Stimulated activated naive CD8-positive, alpha-beta T cell treated with anti-CD3 and anti-CD28 coated beads, Interleukin-15, Interleukin-2, amounts not matched to agents 100 ng/mL and 50 ng/mL, for 24 hours (primary cell): ENCODE measurements around the gene USP17L25.
"Not testable (repeated sequence)": the region's sequence is repeated elsewhere in the genome, so short reads cannot be mapped to it uniquely, and the experiment has no call there.

Experiments used
- H3K27ac Mint-ChIP-seq: one replicate; pipeline ENCODE4 v1.8.0; 2021; ENCODE audit warnings: mild to moderate bottlenecking, mixed read lengths
- H3K27me3 Mint-ChIP-seq: one replicate; pipeline ENCODE4 v1.8.0; 2021; ENCODE audit warnings: mixed read lengths
- H3K36me3 Mint-ChIP-seq: one replicate; pipeline ENCODE4 v1.8.0; 2021; ENCODE audit warnings: low read depth, mixed read lengths
- H3K4me1 Mint-ChIP-seq: one replicate; pipeline ENCODE4 v1.8.0; 2021; ENCODE audit warnings: low read depth, mixed read lengths
- H3K4me3 Mint-ChIP-seq: one replicate; pipeline ENCODE4 v1.8.0; 2021; ENCODE audit warnings: mild to moderate bottlenecking, mixed read lengths
- H3K9me3 Mint-ChIP-seq: one replicate; pipeline ENCODE4 v1.8.0; 2021; ENCODE audit warnings: mixed read lengths

USP17L25 gene, protein sequence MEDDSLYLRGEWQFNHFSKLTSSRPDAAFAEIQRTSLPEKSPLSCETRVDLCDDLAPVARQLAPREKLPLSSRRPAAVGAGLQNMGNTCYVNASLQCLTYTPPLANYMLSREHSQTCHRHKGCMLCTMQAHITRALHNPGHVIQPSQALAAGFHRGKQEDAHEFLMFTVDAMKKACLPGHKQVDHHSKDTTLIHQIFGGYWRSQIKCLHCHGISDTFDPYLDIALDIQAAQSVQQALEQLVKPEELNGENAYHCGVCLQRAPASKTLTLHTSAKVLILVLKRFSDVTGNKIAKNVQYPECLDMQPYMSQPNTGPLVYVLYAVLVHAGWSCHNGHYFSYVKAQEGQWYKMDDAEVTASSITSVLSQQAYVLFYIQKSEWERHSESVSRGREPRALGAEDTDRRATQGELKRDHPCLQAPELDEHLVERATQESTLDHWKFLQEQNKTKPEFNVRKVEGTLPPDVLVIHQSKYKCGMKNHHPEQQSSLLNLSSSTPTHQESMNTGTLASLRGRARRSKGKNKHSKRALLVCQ

DNA sequence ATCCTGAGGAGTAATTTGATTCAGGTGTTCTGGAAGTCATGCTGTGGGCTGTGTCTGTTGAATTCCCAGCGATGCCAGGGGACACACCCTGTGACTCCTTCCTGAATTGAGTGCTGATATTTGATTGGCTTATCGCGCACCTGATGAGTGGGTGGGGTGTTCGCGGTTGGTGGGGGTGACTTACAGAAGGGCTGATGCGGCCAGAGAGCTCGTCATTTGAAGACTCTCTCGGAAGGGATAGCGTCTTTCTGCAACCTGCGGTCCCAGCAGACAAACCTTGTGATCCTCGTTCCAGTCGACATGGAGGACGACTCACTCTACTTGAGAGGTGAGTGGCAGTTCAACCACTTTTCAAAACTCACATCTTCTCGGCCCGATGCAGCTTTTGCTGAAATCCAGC, at the start of gene USP17L25:
TSS of gene USP17L25 (plus strand) at position 301 of the 400 bp plus-strand sequence. CDS start at position 301, 0 bp downstream.
- not testable (repeated sequence) for H3K9me3 Mint-ChIP-seq, H3K36me3 Mint-ChIP-seq, H3K4me1 Mint-ChIP-seq, H3K27ac Mint-ChIP-seq, H3K4me3 Mint-ChIP-seq, H3K27me3 Mint-ChIP-seq

DNA sequence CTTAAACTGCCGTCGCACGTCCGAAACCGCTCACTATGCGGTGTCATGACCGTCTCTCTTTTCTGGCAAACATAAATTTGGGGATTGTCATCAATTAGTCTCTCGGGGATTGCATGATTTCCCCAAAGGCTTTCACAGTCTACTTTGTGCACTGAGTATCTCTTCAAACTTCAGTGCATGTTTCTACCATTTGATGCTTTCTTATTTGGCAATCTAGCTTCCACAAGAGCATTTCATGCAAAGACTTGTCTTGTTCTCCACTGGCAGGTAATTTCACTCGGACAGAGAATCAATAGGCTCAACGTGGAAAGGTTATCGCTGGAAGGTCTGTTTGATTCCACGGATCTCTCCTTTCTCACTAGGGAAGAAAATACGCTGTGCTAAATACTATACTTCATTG, 5.5 kb upstream of the USP17L25 start:
- H3K27ac Mint-ChIP-seq, H3K4me3 Mint-ChIP-seq, H3K36me3 Mint-ChIP-seq, H3K27me3 Mint-ChIP-seq, H3K4me1 Mint-ChIP-seq, H3K9me3 Mint-ChIP-seq: not testable (repeated sequence)

DNA sequence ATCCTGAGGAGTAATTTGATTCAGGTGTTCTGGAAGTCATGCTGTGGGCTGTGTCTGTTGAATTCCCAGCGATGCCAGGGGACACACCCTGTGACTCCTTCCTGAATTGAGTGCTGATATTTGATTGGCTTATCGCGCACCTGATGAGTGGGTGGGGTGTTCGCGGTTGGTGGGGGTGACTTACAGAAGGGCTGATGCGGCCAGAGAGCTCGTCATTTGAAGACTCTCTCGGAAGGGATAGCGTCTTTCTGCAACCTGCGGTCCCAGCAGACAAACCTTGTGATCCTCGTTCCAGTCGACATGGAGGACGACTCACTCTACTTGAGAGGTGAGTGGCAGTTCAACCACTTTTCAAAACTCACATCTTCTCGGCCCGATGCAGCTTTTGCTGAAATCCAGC, 4.8 kb upstream of the USP17L25 start, which contains the start of gene USP17L24:
TSS of gene USP17L24 (plus strand) at position 301 of the 400 bp plus-strand sequence. CDS start at position 301, 0 bp downstream.
- H3K4me3 Mint-ChIP-seq, H3K27ac Mint-ChIP-seq, H3K9me3 Mint-ChIP-seq, H3K4me1 Mint-ChIP-seq, H3K27me3 Mint-ChIP-seq, H3K36me3 Mint-ChIP-seq: not testable (repeated sequence)

DNA sequence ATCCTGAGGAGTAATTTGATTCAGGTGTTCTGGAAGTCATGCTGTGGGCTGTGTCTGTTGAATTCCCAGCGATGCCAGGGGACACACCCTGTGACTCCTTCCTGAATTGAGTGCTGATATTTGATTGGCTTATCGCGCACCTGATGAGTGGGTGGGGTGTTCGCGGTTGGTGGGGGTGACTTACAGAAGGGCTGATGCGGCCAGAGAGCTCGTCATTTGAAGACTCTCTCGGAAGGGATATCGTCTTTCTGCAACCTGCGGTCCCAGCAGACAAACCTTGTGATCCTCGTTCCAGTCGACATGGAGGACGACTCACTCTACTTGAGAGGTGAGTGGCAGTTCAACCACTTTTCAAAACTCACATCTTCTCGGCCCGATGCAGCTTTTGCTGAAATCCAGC, 4.6 kb downstream of the USP17L25 start, which contains the start of gene USP17L26:
TSS of gene USP17L26 (plus strand) at position 301 of the 400 bp plus-strand sequence. CDS start at position 301, 0 bp downstream.
- H3K9me3 Mint-ChIP-seq, H3K36me3 Mint-ChIP-seq, H3K27ac Mint-ChIP-seq, H3K4me3 Mint-ChIP-seq, H3K4me1 Mint-ChIP-seq, H3K27me3 Mint-ChIP-seq: not testable (repeated sequence)

DNA sequence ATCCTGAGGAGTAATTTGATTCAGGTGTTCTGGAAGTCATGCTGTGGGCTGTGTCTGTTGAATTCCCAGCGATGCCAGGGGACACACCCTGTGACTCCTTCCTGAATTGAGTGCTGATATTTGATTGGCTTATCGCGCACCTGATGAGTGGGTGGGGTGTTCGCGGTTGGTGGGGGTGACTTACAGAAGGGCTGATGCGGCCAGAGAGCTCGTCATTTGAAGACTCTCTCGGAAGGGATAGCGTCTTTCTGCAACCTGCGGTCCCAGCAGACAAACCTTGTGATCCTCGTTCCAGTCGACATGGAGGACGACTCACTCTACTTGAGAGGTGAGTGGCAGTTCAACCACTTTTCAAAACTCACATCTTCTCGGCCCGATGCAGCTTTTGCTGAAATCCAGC, 9.4 kb downstream of the USP17L25 start, which contains the start of gene USP17L5:
TSS of gene USP17L5 (plus strand) at position 301 of the 400 bp plus-strand sequence. CDS start at position 301, 0 bp downstream.
- not testable (repeated sequence) for H3K9me3 Mint-ChIP-seq, H3K36me3 Mint-ChIP-seq, H3K4me1 Mint-ChIP-seq, H3K4me3 Mint-ChIP-seq, H3K27ac Mint-ChIP-seq, H3K27me3 Mint-ChIP-seq

DNA sequence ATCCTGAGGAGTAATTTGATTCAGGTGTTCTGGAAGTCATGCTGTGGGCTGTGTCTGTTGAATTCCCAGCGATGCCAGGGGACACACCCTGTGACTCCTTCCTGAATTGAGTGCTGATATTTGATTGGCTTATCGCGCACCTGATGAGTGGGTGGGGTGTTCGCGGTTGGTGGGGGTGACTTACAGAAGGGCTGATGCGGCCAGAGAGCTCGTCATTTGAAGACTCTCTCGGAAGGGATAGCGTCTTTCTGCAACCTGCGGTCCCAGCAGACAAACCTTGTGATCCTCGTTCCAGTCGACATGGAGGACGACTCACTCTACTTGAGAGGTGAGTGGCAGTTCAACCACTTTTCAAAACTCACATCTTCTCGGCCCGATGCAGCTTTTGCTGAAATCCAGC, 14.1 kb downstream of the USP17L25 start, which contains the start of gene USP17L27:
TSS of gene USP17L27 (plus strand) at position 301 of the 400 bp plus-strand sequence. CDS start at position 301, 0 bp downstream.
- H3K36me3 Mint-ChIP-seq, H3K27me3 Mint-ChIP-seq, H3K4me3 Mint-ChIP-seq, H3K9me3 Mint-ChIP-seq, H3K4me1 Mint-ChIP-seq, H3K27ac Mint-ChIP-seq: not testable (repeated sequence)

DNA sequence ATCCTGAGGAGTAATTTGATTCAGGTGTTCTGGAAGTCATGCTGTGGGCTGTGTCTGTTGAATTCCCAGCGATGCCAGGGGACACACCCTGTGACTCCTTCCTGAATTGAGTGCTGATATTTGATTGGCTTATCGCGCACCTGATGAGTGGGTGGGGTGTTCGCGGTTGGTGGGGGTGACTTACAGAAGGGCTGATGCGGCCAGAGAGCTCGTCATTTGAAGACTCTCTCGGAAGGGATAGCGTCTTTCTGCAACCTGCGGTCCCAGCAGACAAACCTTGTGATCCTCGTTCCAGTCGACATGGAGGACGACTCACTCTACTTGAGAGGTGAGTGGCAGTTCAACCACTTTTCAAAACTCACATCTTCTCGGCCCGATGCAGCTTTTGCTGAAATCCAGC, 18.9 kb downstream of the USP17L25 start, which contains the start of gene USP17L28:
TSS of gene USP17L28 (plus strand) at position 301 of the 400 bp plus-strand sequence. CDS start at position 301, 0 bp downstream.
- H3K4me3 Mint-ChIP-seq, H3K36me3 Mint-ChIP-seq, H3K27me3 Mint-ChIP-seq, H3K9me3 Mint-ChIP-seq, H3K27ac Mint-ChIP-seq, H3K4me1 Mint-ChIP-seq: not testable (repeated sequence)

DNA sequence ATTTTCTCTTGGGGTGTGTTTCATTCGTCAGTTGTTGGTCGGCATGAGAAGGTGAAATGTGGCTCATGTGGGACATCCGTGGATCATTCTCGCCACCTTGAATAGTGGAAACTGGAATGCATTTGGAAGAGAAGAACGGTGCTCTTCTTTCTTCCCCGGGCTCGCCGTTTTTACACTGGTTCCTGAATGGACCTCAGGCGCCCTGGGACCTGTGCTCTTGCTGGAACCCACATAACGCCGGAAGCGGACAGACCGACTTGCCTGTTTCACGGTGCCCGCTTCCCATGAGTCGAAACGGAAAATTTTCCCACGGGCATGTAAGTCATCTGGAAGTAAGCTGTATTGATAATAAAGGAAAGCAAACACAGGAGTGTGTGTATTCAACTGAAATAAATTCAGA, 21.2 kb downstream of the USP17L25 start:
- H3K27ac Mint-ChIP-seq, H3K9me3 Mint-ChIP-seq, H3K27me3 Mint-ChIP-seq, H3K4me1 Mint-ChIP-seq, H3K36me3 Mint-ChIP-seq, H3K4me3 Mint-ChIP-seq: not testable (repeated sequence)

DNA sequence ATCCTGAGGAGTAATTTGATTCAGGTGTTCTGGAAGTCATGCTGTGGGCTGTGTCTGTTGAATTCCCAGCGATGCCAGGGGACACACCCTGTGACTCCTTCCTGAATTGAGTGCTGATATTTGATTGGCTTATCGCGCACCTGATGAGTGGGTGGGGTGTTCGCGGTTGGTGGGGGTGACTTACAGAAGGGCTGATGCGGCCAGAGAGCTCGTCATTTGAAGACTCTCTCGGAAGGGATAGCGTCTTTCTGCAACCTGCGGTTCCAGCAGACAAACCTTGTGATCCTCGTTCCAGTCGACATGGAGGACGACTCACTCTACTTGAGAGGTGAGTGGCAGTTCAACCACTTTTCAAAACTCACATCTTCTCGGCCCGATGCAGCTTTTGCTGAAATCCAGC, 23.6 kb downstream of the USP17L25 start, which contains the start of gene USP17L29:
TSS of gene USP17L29 (plus strand) at position 301 of the 400 bp plus-strand sequence. CDS start at position 301, 0 bp downstream.
- H3K36me3 Mint-ChIP-seq, H3K27ac Mint-ChIP-seq, H3K4me3 Mint-ChIP-seq, H3K9me3 Mint-ChIP-seq, H3K4me1 Mint-ChIP-seq, H3K27me3 Mint-ChIP-seq: not testable (repeated sequence)

DNA sequence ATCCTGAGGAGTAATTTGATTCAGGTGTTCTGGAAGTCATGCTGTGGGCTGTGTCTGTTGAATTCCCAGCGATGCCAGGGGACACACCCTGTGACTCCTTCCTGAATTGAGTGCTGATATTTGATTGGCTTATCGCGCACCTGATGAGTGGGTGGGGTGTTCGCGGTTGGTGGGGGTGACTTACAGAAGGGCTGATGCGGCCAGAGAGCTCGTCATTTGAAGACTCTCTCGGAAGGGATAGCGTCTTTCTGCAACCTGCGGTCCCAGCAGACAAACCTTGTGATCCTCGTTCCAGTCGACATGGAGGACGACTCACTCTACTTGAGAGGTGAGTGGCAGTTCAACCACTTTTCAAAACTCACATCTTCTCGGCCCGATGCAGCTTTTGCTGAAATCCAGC, 33.1 kb downstream of the USP17L25 start, which contains the start of gene USP17L30:
TSS of gene USP17L30 (plus strand) at position 301 of the 400 bp plus-strand sequence. CDS start at position 301, 0 bp downstream.
- not testable (repeated sequence) for H3K9me3 Mint-ChIP-seq, H3K27ac Mint-ChIP-seq, H3K27me3 Mint-ChIP-seq, H3K4me3 Mint-ChIP-seq, H3K36me3 Mint-ChIP-seq, H3K4me1 Mint-ChIP-seq

DNA sequence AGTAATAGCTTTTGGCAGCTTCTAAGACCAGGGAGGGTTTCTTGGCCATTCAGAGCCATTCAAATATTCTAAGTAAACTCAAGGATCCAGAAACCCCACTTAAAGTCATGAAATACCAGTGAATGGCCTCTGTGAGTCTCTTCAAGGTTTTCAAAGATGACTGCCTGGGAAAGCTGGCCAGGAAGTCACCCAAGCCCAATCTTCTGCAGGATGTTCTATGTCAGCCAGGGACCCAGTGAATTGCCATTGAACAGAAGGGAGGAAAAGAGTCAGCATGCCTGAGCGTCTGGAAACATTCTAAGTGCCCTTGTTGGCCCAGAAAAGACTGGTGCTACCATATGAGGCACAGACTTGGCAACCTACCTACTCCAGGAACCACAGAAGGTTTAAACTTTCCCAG, 50.2 kb downstream of the USP17L25 start:
- H3K9me3 Mint-ChIP-seq, H3K27ac Mint-ChIP-seq, H3K4me1 Mint-ChIP-seq, H3K27me3 Mint-ChIP-seq, H3K4me3 Mint-ChIP-seq, H3K36me3 Mint-ChIP-seq: not testable (repeated sequence)
